PC-3 (cell line): ENCODE results near the gene GREM1. TPM values are rescaled to one million over a fixed set of nuclear protein-coding genes. Genes with fewer than 3 reads are reported as not detected.

Source experiments
- ATAC-seq: fragments of 200-7000 bp; cut with Tn5 transposase; 2 replicates; pipeline ENCODE4 v1.9.1; 2020; ENCODE audit warnings: mild to moderate bottlenecking, moderate library complexity
- BruUV-seq: library from RNA; stranded (reverse); fragments of 400-500 nt; replicated peaks from 2 replicates; lab custom pipeline; 2021; lab: Mats Ljungman, UMichigan
- CTCF ChIA-PET: fragments of 300-600 bp; sonication (Branson Sonifier 250); formaldehyde crosslinking; loops from one replicate; lab custom pipeline; 2022; ENCODE audit warnings: antibody characterized with exemption; lab: Charles Lee
- POLR2A ChIA-PET: fragments of 300-600 bp; sonication (Branson Sonifier 250); formaldehyde crosslinking; loops from one replicate; lab custom pipeline; 2022; ENCODE audit warnings: antibody characterized with exemption; ENCODE audit not compliant: unreplicated experiment; lab: Charles Lee
- DNase-seq: peaks from one replicate; pipeline ENCODE4 v3.0.0-alpha.2; 2015
- H2AFZ ChIP-seq: fragments of 300-600 bp; sonication (generic); 2 replicates; pipeline ENCODE4 v1.6.0; 2016; ENCODE audit warnings: antibody characterized with exemption, low read length
- H3F3A ChIP-seq: fragments of 300-600 bp; sonication (generic); one replicate; pipeline ENCODE4 v1.6.0; 2017; ENCODE audit warnings: antibody characterized with exemption, low read length, control low read depth, mild to moderate bottlenecking; ENCODE audit not compliant: unreplicated experiment
- H3K27ac ChIP-seq: fragments of 300-600 bp; sonication (generic); 2 replicates; pipeline ENCODE4 v1.5.1; 2016; ENCODE audit warnings: mild to moderate bottlenecking, low read length
- H3K27me3 ChIP-seq: fragments of 300-600 bp; sonication (generic); 2 replicates; pipeline ENCODE4 v1.6.1; 2016; ENCODE audit warnings: low read length, mixed read lengths
- H3K36me3 ChIP-seq: fragments of 300-600 bp; sonication (generic); 2 replicates; pipeline ENCODE4 v1.6.1; 2016; ENCODE audit warnings: low read depth, mixed run types, low read length, mixed read lengths
- H3K4me1 ChIP-seq: fragments of 300-600 bp; sonication (generic); 2 replicates; pipeline ENCODE4 v1.5.1; 2016; ENCODE audit warnings: low read length; ENCODE audit not compliant: insufficient read depth
- H3K4me2 ChIP-seq: fragments of 300-600 bp; sonication (generic); 2 replicates; pipeline ENCODE4 v1.6.0; 2016; ENCODE audit warnings: low read length
- H3K4me3 ChIP-seq: fragments of 300-600 bp; sonication (generic); 2 replicates; pipeline ENCODE4 v1.5.1; 2016; ENCODE audit warnings: mild to moderate bottlenecking, low read length, mixed read lengths
- H3K79me2 ChIP-seq: fragments of 300-600 bp; sonication (generic); 2 replicates; pipeline ENCODE4 v1.6.1; 2017; ENCODE audit warnings: low read length, mixed read lengths
- H3K9ac ChIP-seq: fragments of 300-600 bp; sonication (generic); 2 replicates; pipeline ENCODE4 v1.6.0; 2016; ENCODE audit warnings: mild to moderate bottlenecking, low read length
- H3K9me2 ChIP-seq: fragments of 300-600 bp; sonication (generic); replicated peaks from 2 replicates; pipeline ENCODE4 v1.6.1; 2016; ENCODE audit warnings: mixed run types, low read length, mixed read lengths
- H3K9me3 ChIP-seq: fragments of 300-600 bp; sonication (generic); 2 replicates; pipeline ENCODE4 v1.6.1; 2016; ENCODE audit warnings: low read length, mixed read lengths
- H4K20me1 ChIP-seq: fragments of 300-600 bp; sonication (generic); 2 replicates; pipeline ENCODE4 v1.6.1; 2016; ENCODE audit warnings: low read length, mixed read lengths
- CTCF ChIP-seq: fragments of 300-600 bp; sonication (generic); conservative IDR thresholded peaks from 2 replicates; pipeline ENCODE4 v1.5.1; 2017; ENCODE audit warnings: antibody characterized with exemption, low read depth, mild to moderate bottlenecking, low read length
- EZH2 ChIP-seq: fragments of 300-600 bp; sonication (generic); IDR thresholded peaks from one replicate; pipeline ENCODE4 v1.6.1; 2017; ENCODE audit warnings: antibody characterized with exemption, mild to moderate bottlenecking, low read length; ENCODE audit not compliant: unreplicated experiment
- EZH2phosphoT487 ChIP-seq: fragments of 300-600 bp; sonication (generic); IDR thresholded peaks from 2 replicates; pipeline ENCODE4 v1.6.1; 2018; ENCODE audit warnings: mild to moderate bottlenecking, antibody characterized with exemption, low read length, borderline replicate concordance
- intact Hi-C: fragments of 100-400 bp; cut with micrococcal nuclease; formaldehyde crosslinking; loops from 2 replicates; pipeline ENCODE4 v1.9.0; 2023
- total RNA-seq: library from RNA; depleted of rRNA; stranded (reverse); fragments of >200 nt; gene quantifications from 2 replicates; pipeline ENCODE4 v1.2.3, GENCODE V29; 2014

The GREM1 gene
- total RNA-seq, 1 experiment from 2014 or later = 1.6 TPM

- H3K27ac ChIP-seq = no peak overlapping the region
- H3K9me3 ChIP-seq = no peaks in the 10 kb centered on the region
- no peak overlapping the region for H2AFZ ChIP-seq
- POLR2A ChIA-PET = no interaction called here
- no peak for ATAC-seq
- no TSS peak for BruUV-seq
- CTCF ChIA-PET = no interaction called here
- H3K79me2 ChIP-seq = no peaks in the 10 kb centered on the region
- no peak overlapping the region for H3K4me3 ChIP-seq
- no peak overlapping the region for H3K9ac ChIP-seq
- no peaks in the 10 kb centered on the region for H3K9me2 ChIP-seq
- intact Hi-C loops = no loop called here
- H3K4me2 ChIP-seq = no peak overlapping the region
- no peaks in the 10 kb centered on the region for H3K27me3 ChIP-seq
- no peaks in the 10 kb centered on the region for H4K20me1 ChIP-seq
- TF ChIP-seq CTCF = no peak
- TF ChIP-seq EZH2phosphoT487 = no peak
- no peak for TF ChIP-seq EZH2
- H3K4me1 ChIP-seq = peaks cover 7% of the 10 kb centered on the region
- H3F3A ChIP-seq = no peaks in the 10 kb centered on the region
- no peak for DNase-seq
- H3K36me3 ChIP-seq = no peaks in the 10 kb centered on the region
Measured at GRCh38 chr15:32722136-32722535, 4.3 kb downstream of the GREM1 start.

- ChIA-PET CTCF (interaction anchor here (0.6 kb wide), 1 partner anchor 231 kb away, joined by 5 read pairs; no protein-coding TSS in a partner anchor), POLR2A (no interaction called here)
- Histone ChIP-seq H3K36me3 (no peaks in the 10 kb centered on the region), H3K4me2 (no peak overlapping the region), H4K20me1 (no peaks in the 10 kb centered on the region), H3K4me3 (no peak overlapping the region), H3K27ac (no peak overlapping the region), H3F3A (no peaks in the 10 kb centered on the region), H3K9ac (no peak overlapping the region), H3K4me1 (peaks cover 7% of the 10 kb centered on the region), H2AFZ (no peak overlapping the region), H3K9me3 (no peaks in the 10 kb centered on the region), H3K9me2 (no peaks in the 10 kb centered on the region), H3K27me3 (no peaks in the 10 kb centered on the region), H3K79me2 (no peaks in the 10 kb centered on the region)
- DNase-seq = no peak
- ATAC-seq = no peak
- BruUV-seq = no TSS peak
- TF ChIP-seq EZH2phosphoT487 = no peak
- TF ChIP-seq EZH2 = no peak
- TF ChIP-seq CTCF = no peak
- intact Hi-C loops = no loop called here
Measured at GRCh38 chr15:32723171-32723948, 5.6 kb downstream of the GREM1 start.
